Activated CD4-positive, alpha-beta T cell treated with anti-CD3 and anti-CD28 coated beads, Interleukin-2, amount 50 U/mL, for 1 hour (primary cell): ENCODE data around the gene ARMC7.
"Not testable (repeated sequence)": the region's sequence is repeated elsewhere in the genome, so short reads cannot be mapped to it uniquely, and the experiment has no call there.

Experiments used
- DNase-seq: peaks from one replicate; pipeline ENCODE4 v3.0.0-alpha.2; 2020

ARMC7 gene

GRCh38 chr17:75154195-75155106 lies 44.7 kb downstream of the ARMC7 start, which contains the start of gene JPT1:
Gene JPT1 (minus strand): TSS chr17:75154512. CDS start chr17:75154397, 115 bp downstream.
- DNase-seq: peak; percentile 96

GRCh38 chr17:75155191-75155601 lies 45.4 kb downstream of the ARMC7 start:
- DNase-seq: no peak

GRCh38 chr17:75158480-75158879 lies 48.7 kb downstream of the ARMC7 start:
- DNase-seq: not testable (repeated sequence)

GRCh38 chr17:75159196-75160031 lies 49.6 kb downstream of the ARMC7 start:
- DNase-seq: no peak

- no peak for DNase-seq
Observed at GRCh38 chr17:75160211-75160610, 50.4 kb downstream of the ARMC7 start.

- no peak for DNase-seq
Observed at GRCh38 chr17:75163074-75163473, 53.3 kb downstream of the ARMC7 start.

- not testable (repeated sequence) for DNase-seq
Observed at GRCh38 chr17:75164606-75165005, 54.8 kb downstream of the ARMC7 start.

- no peak for DNase-seq
Observed at GRCh38 chr17:75168998-75169397, 59.2 kb downstream of the ARMC7 start.

- DNase-seq: no peak
Observed at GRCh38 chr17:75173526-75173925, 63.8 kb downstream of the ARMC7 start.

- DNase-seq: no peak
Observed at GRCh38 chr17:75174996-75175395, 65.2 kb downstream of the ARMC7 start.

- no peak for DNase-seq
Observed at GRCh38 chr17:75176625-75177024, 66.9 kb downstream of the ARMC7 start.

- no peak for DNase-seq
Observed at GRCh38 chr17:75178453-75178852, 68.7 kb downstream of the ARMC7 start.
